NCI-H1048 (cell line): ENCODE data around the gene CMIP.

Source experiments
- DNase-seq: peaks from one replicate; lab custom pipeline; 2025; lab: John Stamatoyannopoulos, UW

The CMIP gene

DNA sequence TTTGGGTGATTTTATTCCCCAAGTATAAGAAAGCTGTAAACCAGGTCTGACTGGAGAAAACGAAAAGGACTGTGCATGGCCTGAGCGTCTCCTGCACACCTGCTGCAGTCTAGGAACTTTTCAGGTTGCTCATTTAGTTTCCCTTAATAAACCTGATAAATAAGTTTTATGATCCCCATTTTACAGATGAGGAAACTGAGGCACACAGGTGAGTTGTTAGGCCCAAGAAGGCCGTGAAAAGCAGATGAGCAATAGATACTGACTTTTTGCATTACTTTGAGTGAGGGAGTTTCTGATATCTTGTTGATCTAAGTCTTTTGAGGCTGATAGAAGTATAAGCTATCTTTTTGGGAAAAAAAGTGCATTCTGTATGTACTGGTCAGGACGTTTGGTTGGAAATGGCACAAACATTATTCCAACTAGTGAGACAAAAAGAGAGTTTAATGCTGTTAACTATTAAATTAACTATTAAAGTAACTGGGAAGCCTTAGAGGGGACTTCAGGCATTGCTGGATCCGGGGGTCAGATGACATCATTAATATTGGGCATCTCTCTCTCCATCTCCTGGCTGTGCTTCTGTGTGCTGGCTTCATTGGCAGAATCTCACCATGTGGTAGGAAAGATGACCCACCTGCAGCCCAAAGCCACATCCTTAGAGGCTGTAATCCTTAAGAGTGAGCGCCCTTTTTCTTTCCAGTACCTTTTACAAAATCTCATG, 163.4 kb downstream of the CMIP start:
- DNase-seq, result no peak

DNA sequence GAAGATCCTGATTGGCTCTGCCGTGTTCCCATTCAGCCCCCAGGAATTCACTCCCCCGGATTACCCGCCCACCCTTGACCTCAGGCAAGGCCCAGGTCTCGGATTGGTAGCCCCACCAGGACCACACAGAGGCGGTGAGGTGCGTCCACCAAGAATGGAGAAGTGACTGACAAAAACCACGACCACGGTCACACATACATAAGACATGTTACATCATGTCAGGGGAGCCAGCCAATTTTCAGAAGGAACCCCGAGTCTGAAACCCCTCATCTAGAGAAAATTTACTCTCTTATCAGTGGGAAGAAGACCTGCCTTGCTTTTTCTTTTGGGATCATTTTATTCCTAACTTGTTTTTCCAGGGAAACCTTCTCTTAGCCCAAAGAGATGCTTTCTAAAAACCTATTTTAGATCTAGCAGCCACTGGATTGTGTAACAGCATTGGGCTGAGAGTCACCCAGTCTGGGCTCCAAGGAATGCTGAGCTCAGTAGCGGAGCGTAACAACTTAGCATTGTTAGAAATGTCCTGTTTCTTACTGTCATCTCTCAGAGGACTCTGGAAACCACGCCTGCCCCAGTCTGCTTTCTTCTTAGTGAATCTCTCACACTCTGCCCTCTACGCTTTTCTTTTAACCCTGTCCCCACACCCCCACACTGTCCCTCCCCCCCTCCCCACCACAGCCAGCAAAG, 164.1 kb downstream of the CMIP start:
- no peak for DNase-seq

DNA sequence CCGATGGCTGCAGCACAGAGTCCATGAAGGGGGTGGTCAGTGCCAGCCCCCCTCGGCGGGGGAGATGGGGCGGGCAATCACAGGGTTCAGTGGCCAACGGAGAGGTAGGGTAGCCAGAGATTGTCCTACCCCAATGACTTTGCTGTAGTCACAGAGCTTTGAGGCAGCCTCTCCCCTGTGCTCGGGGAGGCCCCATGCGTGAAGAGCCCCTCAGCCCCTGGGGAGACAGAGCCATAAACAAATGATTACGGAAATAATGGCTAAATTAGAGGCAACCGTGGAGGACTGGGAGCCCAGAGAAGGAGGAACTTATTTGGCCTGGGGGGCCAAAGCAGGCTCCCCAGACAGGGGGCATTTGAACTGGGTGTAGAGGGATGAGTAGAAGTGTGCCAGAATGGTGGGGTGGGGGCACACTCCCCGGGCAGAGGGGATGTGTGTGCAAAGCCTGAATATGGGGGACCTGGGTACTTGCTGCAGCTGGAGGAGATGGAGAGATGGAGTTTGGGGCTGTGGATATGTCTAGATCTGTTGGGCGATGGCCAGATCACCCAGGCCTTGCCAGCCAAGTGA, 164.8 kb downstream of the CMIP start:
- no peak for DNase-seq

DNA sequence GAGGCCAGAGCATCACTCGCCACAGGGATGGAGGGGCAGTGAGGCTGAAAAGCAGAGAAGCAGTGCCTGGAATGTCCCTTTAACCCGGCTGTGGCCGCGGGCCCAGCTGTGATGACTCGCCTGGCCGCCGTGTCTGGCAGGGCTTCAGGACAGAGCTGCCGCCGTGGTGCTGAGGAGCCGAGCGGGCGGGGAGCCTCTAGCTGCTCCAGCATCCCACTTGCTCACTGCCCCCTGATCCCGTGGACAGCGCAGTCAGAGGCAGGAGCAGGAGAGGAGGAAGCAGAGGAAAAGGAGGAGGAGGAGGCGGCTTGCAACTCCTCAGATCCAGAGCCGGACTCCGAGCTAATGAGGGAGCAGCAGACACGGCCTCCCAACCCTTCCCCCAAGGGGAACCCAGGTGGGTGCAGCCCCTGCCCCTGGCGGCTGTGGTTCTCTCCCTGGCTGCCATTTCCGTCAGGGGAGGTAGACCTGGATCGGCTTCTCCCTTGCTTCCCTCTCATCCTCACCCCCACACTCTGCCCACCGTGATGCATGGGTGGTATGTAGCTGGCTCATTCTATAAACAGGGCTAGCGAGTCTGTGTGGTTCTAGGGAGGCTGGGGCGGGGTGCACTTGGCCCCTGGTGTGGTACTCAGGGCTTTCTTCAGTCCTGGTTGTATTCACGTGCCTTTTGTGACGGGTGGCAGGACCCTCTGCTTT, 165.7 kb downstream of the CMIP start:
- DNase-seq, result no peak

DNA sequence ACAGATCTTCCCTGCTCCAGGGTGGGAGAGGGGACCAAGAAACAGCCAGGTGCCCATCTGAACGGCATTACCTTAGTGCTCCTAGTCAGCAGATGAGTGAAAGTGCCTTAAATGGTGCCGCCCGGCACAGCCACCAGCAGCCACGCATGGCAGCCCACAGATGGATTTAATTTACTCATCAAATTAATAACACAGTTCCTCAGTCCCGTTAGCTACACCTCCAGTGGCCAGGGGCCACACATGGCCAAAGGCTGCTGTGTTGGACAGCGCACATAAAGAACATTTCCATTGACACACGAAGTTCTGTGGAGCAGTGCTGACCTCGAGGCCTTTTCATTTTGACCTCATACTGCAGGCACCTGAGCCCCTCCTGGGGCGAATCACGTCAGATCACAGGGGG, 166.3 kb downstream of the CMIP start:
- no peak for DNase-seq

DNA sequence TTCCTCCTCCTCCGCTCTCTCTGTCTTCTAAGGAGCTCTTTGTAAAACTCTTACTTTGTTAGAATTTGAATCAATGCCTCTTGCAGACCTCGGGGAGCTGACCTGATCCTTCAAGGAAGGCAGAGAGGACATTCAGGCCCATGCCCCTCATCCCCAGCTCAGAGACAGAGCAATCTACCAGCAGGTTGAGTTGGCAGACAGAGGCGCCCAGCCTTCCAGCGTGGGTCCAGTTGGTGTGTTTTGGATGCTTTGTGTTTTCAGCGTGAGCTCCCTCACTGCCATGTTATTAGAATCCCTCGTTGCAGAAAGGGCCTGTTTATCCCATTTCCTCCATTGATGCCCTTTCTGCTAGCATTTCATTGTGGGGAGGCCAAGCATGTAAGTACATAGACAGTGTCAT, 167.1 kb downstream of the CMIP start:
- no peak for DNase-seq

DNA sequence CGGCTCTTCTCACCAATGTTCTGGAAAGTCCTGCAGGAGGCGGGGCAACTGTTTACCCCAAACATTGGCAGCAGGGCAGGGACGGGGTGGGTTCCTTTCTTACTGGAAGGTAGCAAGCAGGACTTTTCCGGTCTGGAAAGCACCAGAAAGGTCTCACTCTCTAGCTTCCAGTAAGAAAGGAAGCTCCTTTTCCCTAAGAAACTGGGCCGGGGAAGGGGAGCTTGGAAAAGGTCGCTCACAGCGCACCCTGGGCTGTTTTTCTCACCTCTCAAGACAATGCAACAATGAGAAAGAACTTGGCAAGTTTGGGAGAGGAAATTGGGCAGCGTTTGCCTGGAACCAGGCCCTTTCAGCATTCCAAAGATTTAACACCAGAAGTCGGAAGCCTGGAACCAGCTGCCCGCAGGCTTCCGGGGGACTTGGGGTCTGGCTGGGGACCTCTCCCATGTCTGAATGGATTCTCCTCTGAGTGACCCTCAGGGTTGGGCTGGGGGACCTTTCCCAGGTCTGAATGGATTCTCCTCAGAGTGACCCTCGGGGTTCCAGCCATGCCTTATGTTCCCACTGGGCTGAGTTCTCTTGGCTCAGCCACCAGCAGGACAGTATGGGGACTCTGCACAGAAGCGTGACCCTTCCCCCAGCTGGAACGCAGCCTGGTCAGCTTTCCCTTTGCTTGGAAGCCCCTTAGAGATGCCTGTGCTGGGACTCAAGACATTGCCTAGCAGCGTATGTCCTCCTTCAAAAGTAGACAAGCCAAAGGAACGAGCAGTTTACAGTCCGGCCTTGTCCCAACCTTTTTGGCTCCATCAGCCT, 167.9 kb downstream of the CMIP start:
- no peak for DNase-seq

DNA sequence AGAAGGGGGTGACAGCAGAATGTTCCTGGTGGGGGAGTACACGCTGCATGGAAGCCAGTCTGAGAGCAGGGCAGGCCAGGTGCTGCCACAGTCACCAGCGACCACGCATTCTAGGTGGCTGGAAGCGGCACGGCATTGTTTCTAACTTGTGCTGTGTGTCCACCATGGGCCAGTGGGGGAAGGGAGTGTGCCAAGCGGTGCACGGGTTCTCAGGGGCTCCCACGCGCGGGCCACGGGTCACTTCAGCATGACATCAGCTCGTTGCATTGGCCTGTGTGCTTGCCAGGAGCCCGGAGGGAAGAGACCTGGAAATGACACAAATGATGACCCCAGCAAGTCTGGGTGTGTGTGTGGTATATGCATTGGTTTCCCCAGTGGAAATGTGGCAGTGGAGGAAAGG, 169.6 kb downstream of the CMIP start:
- no peak for DNase-seq

DNA sequence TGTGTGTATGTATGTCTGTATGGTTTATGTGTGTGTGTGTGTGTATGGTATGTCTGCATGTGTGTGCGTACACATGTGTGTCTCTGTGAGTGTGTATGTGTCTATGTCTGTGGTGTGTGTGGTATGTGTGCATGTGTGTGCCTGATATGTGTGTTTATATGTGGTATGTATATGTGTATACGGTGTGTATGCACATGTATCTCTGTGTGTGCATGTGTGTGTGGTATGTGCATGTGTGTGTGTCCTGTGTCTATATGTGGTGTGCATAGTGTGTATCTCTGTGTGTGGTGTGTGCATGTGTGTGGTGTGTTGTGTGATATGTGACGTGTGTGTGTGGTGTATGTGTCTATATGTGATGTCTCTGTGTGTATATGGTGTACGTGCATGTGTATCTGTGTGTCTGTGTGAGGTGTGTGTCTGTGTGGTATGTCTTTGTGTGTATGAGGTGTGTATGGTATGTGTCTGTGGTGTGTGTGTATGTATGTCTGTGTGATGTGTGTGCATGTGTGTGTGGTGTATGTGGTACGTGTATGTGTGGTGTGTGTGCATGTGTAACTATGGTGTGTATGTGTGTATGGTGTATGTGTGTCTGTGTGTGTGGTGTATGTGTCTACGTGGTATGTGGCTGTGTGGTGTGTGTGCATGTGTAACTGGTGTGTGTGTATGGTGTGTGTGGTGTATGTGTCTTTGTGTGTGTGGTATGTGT, 170.2 kb downstream of the CMIP start:
- no peak for DNase-seq

DNA sequence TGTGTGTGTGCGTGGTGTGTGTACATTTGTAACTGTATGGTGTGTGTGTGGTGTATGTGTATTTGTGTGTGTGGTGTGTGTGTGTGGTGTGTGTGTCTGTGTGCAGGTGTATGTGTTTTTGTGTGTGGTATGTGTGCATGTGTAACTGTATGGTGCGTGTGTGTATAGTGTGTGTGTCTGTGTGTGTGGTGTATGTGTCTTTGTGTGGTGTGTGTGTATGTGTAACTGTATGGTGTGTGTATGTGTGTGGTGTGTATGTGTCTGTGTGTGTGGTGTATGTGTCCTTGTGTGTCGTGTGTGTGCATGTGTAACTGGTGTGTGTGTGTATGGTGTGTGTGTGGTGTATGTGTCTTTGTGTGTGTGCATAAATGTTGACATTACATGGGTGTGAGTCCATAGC, 170.8 kb downstream of the CMIP start:
- DNase-seq, result no peak

DNA sequence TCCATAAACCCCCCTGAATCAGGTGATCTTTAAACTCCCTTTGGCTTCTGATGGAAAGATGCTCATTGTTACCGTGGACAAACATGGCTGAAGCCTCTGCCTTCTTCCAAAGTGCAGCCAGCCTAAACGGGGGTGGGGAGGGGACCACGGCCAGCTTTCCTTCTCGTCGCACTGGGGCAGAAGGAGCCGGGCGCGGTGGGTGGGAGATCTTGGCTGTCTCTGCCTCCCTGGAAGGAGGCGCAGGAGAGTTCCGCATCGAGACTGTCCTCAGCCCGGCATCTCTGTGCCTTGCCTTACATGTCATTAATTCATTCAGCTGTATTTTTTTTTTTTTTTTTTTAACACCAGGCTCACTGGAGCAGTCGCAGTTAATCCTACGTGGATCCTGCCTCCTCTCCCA, 171.2 kb downstream of the CMIP start:
- no peak for DNase-seq

DNA sequence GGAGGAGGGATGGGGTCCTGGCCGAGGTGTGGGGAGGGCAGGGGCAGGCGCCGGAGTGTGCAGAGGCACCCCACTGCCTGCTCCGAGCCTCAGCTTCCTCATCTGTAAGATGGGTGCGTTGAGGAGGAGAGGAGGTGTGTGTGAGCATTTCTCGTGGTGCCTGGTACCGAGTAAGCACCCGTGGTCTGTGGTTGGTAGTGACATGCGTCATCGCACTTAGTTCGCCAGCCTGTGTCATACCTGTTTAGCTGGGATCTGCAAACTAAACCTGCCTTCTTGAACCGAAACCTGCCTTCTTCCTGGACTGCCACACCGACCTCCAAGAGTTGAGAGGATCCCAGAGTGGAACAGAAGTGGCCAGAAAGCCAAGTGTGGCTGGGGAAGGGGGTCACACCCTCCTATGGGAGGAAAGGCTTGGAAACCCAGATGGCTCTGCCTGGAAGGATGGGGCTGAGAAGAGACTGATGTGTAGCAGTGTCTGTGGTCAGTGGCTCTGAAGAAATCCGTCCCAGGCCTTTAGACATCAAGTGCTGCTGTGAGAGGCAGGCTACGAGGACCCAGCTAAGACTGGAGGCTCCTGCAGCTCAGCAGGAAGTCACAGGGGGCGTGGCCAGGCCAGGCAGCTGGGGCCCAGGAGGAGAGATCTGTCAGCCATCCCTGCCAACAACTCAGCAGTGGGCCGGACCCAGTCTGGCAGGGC, 171.9 kb downstream of the CMIP start:
- no peak for DNase-seq

DNA sequence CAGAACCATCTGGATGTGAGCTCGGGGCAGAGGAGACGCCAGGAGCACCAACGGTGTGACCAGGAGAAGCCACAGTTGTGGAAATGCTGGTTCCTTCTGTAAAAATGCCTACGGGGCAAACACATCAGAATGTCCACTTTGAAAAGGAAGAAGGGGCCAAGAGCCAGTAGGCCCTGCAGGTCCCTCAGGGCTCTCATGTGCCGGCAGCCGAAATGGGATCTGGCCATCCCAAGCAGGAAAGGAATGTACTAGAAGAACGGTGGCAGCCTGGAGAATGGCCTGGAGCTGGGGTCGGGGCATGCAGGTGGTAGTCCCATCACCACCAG, 172.4 kb downstream of the CMIP start:
- DNase-seq, result no peak

DNA sequence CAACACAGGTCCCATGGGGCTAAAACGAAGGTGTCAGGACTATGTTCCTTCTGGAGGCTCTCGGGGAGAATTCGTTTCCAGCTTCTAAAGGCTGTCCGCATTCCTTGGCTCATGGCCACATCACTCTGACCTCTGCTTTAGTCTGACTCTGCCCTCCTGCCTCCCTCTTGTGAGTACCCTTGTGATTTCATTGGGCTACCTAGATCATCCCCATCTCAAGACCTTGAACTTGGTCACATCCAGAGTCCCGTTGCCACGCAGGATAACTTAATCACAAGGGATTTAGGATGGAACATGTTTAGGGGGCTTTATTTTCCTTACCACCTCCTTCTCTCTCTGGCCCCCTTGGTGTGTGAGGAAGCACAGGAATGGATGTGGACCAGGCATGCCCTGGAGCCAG, 173.6 kb downstream of the CMIP start:
- DNase-seq, result no peak

DNA sequence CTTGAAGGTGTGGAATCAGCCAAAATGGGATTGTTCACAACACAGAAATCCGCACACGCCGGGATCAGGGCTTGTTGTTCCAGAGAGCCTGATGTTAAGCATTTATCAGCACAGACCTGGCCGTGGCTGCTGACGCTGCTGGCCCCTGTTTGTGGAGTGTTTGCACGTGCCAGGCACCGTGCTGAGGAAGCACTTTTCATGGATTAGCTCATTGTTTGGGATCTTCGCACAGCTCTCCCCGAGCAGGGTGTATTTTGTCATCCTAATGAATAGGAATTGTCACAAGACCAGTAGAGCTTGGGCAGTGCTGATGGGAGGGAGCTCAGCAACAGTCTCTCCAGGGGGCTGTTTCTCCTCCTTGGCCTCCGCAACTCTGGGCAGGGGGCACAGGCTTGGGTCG, 174.1 kb downstream of the CMIP start:
- DNase-seq, result no peak

DNA sequence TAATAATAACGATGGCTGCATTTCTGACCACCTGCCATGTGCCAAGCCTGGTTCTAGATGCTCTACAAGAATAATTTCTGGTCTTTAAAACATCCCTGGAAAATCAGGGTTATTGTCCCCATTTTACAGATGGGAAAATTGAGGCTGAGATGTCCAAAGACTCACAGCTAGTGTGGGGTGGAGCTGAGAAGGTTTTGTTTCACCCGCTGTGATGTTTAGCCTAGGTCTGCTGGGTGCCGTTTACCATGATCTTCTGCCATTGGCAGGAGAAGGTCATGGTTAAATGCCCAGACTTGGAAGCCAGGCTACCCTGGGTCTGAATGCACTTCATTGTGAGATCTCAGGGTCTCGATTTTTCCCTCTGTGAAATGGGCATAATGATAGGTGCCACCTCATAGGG, 175.4 kb downstream of the CMIP start:
- DNase-seq, result no peak

DNA sequence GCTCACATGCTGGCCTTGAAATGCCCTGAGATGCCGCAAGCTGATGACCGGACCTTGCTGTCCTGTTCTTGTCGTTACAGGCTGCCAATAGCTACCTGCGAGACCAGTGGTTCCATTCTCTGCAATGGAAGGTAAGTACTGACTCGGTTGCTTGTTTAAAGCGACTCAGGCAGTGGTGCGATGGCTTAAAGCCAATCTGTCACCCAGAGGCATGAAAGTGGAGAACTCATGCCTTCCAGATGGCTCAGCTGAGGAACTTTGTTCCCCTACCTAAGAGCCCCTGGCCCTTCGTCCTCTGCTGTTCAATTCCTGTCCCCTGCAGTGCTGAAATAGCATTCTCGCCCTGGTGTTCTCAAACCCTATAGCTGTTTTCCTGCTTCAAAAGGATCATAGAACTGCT, 176.2 kb downstream of the CMIP start:
- DNase-seq, result no peak

DNA sequence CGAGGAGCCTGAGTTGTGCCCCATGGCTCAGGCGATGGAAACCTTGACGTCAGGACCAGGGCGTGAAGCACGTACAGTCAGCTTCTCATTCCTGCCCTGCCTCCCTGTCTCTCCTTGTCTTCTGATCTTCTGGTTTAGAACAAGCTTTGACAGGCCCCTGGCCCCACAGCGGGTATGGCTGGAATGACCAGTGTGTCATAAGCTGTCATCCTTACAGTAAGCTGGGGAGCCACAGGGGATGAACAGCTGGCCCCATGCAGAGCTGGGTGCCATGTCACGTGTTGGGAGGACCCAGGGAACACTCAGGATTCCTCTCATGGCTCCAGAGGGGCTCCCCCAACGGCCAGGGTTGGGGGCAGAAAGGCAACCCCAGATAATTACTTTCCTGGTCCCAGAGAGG, 176.9 kb downstream of the CMIP start:
- DNase-seq, result no peak

DNA sequence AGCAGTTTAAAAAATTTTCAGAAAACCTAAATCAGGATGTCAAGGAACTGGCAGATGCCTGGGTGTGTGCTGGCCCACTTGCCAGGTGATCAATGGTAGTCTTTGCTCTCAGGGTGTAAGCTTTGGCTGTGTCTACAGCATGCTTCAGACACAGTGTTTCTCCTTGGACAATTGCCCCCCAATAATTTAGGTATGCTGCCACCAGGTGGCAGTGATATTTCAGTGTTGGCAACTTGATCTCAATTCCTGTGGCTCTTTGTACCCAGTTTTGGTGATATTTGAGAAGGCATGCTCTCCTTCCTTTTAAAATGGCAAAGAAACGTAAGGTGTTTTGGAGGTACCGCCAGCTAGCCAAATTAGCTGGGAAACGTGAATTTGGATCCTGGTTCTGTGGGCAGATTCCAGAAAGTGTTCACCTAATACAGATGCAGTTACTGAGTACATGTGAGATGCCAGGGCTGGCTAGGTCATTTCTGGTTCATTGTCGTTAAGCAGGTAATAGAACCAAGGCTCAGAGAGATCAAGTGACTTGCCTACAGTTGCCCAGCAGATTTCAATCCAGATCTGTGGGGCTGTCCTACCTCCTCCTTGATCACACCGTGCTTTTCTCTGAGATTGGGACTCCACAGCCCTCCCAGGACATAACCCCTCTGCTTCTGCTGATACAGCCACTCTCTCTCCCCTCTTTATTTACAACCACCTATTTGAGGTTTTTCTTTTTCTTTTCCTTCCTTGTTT, 178.9 kb downstream of the CMIP start:
- DNase-seq, result no peak

DNA sequence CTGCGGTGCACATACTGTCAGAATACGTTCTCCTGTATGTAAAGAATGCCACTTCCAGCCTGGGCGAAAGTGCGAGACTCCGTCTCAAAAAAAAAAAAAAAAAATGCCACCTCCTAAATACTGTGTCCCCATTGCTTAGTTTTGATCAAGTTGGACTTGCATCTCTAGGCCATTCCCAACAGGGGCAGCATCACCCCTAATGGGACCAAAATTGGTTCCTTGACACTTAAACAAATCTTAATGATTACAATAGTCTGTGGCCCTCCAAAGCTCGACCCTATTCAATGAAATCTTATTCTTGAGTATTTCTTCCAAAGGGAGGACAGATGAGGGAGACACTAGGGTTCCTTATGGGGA, 179.8 kb downstream of the CMIP start:
- no peak for DNase-seq
